ENCODE results near the gene TRANK1.

- TF ChIP-seq CTCF (IDR thresholded peaks at IDR 0.05 in 2 of 3, conservative IDR thresholded peaks at IDR 0.05 in 1 of 3; ENCODE audit: borderline replicate concordance in 1 of 3, insufficient read depth in 1 of 3, low read depth in 2 of 3, low read length in 2 of 3): no peak
- no peak for TF ChIP-seq POLR2AphosphoS5 (IDR thresholded peaks at IDR 0.05; ENCODE audit: low read depth, low read length)
These were observed 117.7 kb downstream of the TRANK1 start for GRCh38 chr3:36827133-36827532.
